Progenitor cell of endocrine pancreas (in vitro differentiated cells): ENCODE results near the gene ERCC4. TPM values are rescaled to one million over a fixed set of nuclear protein-coding genes. Genes with fewer than 3 reads are reported as not detected.

Experiments used
- DNase-seq: peaks from one replicate; pipeline ENCODE4 v3.0.0; 2021; ENCODE audit warnings: low spot score; ENCODE audit not compliant: unreplicated experiment
- H3K27ac Mint-ChIP-seq: 2 replicates; pipeline ENCODE4 v1.8.0; 2021; ENCODE audit warnings: mild to moderate bottlenecking, moderate library complexity, mixed read lengths
- H3K27me3 Mint-ChIP-seq: 2 replicates; pipeline ENCODE4 v1.8.0; 2021; ENCODE audit warnings: mixed read lengths
- H3K36me3 Mint-ChIP-seq: 2 replicates; pipeline ENCODE4 v1.8.0; 2022; ENCODE audit warnings: mixed read lengths; ENCODE audit not compliant: insufficient read depth
- H3K4me1 Mint-ChIP-seq: 2 replicates; pipeline ENCODE4 v1.8.0; 2021; ENCODE audit warnings: low read depth, mixed read lengths
- H3K4me3 Mint-ChIP-seq: 2 replicates; pipeline ENCODE4 v1.8.0; 2021; ENCODE audit warnings: low read depth, mild to moderate bottlenecking, moderate library complexity, mixed read lengths
- H3K9me3 Mint-ChIP-seq: 2 replicates; pipeline ENCODE4 v1.8.0; 2021; ENCODE audit warnings: low read depth, mixed read lengths
- CTCF ChIP-seq: fragments of 200-600 bp; sonication (generic); IDR thresholded peaks from one replicate; pipeline ENCODE4 v1.5.0; 2021; ENCODE audit warnings: antibody characterized with exemption, mild to moderate bottlenecking; ENCODE audit not compliant: unreplicated experiment
- total RNA-seq: library from RNA; stranded (reverse); gene quantifications from 2 replicates; pipeline ENCODE4 v1.2.1, GENCODE V29; 2021

The ERCC4 gene
- total RNA-seq, 1 donor from 2014 or later = 19.3 TPM

DNA sequence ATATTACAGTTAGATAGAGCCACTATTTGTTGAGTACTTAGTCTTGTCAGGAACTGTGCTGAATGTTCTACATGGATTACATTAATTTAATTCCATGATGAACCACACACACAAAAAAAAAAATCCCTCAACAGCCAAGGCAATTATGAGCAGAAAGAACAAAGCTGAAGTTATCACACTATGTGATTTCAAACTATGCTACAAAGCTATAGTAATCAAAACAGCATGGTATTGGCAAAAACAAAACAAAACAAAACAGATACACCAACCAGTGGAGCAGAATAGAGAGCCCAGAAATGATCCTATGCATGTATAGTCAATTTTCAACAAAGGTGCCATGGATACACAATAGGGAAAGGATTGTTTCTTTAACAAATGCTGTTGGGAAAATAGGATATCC, 8.1 kb upstream of the ERCC4 start:
- Mint-ChIP-seq H3K27me3 (peaks cover 3% of the 10 kb centered on the region), H3K36me3 (no peaks in the 10 kb centered on the region), H3K4me3 (no peak overlapping the region), H3K9me3 (peaks cover 10% of the 10 kb centered on the region), H3K4me1 (peaks cover 5% of the 10 kb centered on the region), H3K27ac (no peak overlapping the region)
- no peak for TF ChIP-seq CTCF
- DNase-seq = no peak

DNA sequence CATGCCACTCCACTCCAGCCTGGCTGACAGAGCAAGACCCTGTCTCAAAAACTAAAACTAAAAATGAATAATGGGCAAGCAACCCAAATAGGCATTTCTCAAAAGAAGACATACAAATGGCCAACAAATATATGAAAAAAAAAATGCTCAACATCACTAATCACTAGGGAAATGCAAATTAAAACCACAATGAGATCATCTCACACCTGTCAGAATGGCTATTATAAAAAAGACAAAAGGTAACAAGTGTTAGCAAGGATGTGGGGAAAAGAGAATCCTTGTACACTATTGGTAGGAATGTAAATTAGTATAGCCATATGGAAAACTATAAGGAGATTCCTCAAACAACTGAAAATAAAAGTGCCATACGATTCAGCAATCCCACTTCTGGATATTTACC, 7.1 kb upstream of the ERCC4 start:
- Mint-ChIP-seq H3K27ac (no peak overlapping the region), H3K36me3 (no peaks in the 10 kb centered on the region), H3K27me3 (no peaks in the 10 kb centered on the region), H3K4me3 (no peak overlapping the region), H3K9me3 (peaks cover 10% of the 10 kb centered on the region), H3K4me1 (peaks cover 5% of the 10 kb centered on the region)
- no peak for TF ChIP-seq CTCF
- DNase-seq = no peak

DNA sequence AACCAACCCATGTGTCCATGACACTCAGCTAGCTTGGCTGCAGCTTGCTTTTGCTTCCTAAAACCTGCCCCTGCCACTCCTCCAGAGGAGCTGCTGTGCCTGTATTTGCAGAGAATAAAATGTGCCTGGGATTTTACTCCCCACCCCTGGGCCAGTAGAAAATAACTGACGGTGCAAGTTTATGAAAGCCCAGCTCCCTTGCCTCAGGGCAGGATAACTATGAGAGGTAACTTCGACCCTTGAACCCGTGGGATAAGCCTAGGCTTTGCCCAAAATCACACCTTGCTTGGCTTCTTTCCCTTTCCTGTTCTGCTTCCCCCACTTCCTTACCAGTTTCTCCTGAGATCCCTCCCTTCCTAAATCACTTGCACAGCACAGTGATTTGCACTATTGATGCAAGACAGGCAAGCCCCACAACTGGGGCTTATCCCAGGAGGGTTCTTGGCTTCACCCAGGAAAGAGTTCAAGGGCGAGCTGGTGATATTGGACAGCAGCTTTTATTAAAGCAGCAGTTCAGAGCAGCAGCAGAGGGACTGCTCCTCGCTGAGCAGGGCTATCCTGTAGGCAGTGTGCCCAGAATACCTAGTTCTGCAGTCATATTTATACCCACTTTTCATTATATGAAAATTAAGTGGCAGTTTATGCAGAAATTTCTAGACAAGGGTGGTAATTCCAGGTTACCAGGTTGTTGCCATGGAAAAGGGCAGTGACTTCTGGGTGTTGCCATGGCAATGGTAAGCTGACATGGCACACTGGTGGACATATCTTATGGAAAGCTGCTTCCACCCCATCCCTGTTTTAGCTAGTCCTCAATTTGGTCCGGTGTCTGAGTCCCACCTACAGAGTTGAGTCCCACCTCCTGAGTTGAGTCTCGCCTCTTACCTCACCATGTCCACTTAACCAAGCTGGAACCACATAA, 6.3 kb upstream of the ERCC4 start:
- H3K36me3 Mint-ChIP-seq = no peaks in the 10 kb centered on the region
- no peak for TF ChIP-seq CTCF
- no peak for DNase-seq
- peaks cover 5% of the 10 kb centered on the region for H3K4me1 Mint-ChIP-seq
- H3K9me3 Mint-ChIP-seq = peaks cover 10% of the 10 kb centered on the region
- no peak overlapping the region for H3K27ac Mint-ChIP-seq
- H3K27me3 Mint-ChIP-seq = no peaks in the 10 kb centered on the region
- H3K4me3 Mint-ChIP-seq = no peak overlapping the region

GRCh38 chr16:13915033-13915635, 4.8 kb upstream of the ERCC4 start:
- no peak for TF ChIP-seq CTCF
- no peaks in the 10 kb centered on the region for H3K27me3 Mint-ChIP-seq
- peaks cover 10% of the 10 kb centered on the region for H3K9me3 Mint-ChIP-seq
- H3K36me3 Mint-ChIP-seq = no peaks in the 10 kb centered on the region
- H3K4me3 Mint-ChIP-seq = no peak overlapping the region
- DNase-seq = no peak
- no peak overlapping the region for H3K27ac Mint-ChIP-seq
- H3K4me1 Mint-ChIP-seq = peaks cover 5% of the 10 kb centered on the region

DNA sequence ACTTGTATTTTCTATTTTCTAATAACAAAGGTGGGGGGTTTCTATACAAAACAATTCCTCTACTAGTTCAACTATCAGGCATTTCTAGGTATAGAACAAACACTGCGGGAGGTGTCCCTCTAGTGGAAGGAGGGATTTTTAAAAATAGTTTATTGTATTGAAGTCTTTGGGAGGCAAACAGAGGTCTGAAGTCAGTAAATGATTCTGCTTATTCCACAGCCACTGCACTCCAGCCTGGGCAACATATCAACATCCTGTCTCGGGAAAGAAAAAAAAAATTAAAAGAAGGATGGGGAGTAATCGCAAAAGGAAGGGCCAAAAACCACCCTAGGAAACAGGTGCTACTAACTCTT, 648 bp upstream of the ERCC4 start:
- Mint-ChIP-seq H3K36me3 (peaks cover 3% of the 10 kb centered on the region), H3K4me3 (peak overlapping the region; percentile 97), H3K4me1 (peaks cover 20% of the 10 kb centered on the region), H3K27me3 (no peaks in the 10 kb centered on the region), H3K27ac (peak overlapping the region; percentile 93), H3K9me3 (no peaks in the 10 kb centered on the region)
- DNase-seq = no peak
- TF ChIP-seq CTCF = no peak
